Gastroesophageal sphincter (tissue), 3 donors: ENCODE measurements around the gene CFAP97.

ENCODE experiments used
- EP300 ChIP-seq: sonication (generic); formaldehyde crosslinking; IDR thresholded peaks from one replicate; pipeline ENCODE4 v1.6.1; 2017; ENCODE audit warnings: antibody characterized with exemption, mild to moderate bottlenecking
- POLR2A ChIP-seq, 2 donors: fragments of 450-650 bp; IDR thresholded peaks; one replicate each; pipeline ENCODE4 v1.6.1; 2017; ENCODE audit warnings: antibody characterized with exemption in 2 of 2, mild to moderate bottlenecking in 2 of 2, moderate library complexity in 1 of 2
- POLR2AphosphoS5 ChIP-seq: sonication (generic); formaldehyde crosslinking; IDR thresholded peaks from one replicate; pipeline ENCODE4 v1.6.1; 2017; ENCODE audit warnings: antibody characterized with exemption
- TF ChIP-seq, protein P1 (sequence below), 4 experiments: fragments of 200-600 bp in 2 of 4; fragments of 450-650 bp in 2 of 4; sonication (generic) in 1 of 4; IDR thresholded peaks; one replicate each; pipeline ENCODE4 v1.5.1; 2017 to 2019; ENCODE audit warnings: antibody characterized with exemption in 4 of 4, mild to moderate bottlenecking in 2 of 4, moderate library complexity in 2 of 4

DNA sequence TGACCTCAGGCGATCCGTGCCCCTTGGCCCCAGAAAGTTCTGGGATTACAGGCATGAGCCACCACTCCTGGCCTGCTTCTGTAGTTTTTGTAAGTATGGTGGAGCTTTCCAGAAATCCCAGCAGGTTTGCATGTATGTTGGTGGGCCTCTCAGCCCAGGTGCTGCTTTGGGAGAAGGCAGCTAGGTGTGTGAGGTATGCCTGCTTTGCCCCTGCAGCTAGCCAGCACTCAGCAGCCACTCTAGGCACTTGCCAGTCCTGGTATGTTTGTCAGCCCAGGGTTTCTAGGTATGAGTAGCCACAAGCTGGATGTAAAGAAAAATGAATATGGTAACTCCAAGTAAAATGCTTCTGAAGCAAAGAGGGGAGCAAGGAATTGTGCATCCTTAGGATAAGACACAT lies 14.5 kb upstream of the CFAP97 start:
- TF ChIP-seq POLR2A (IDR thresholded peaks at IDR 0.05) (no peak), POLR2AphosphoS5 (no peak), EP300 (no peak)
- TF ChIP-seq, protein P1, sequence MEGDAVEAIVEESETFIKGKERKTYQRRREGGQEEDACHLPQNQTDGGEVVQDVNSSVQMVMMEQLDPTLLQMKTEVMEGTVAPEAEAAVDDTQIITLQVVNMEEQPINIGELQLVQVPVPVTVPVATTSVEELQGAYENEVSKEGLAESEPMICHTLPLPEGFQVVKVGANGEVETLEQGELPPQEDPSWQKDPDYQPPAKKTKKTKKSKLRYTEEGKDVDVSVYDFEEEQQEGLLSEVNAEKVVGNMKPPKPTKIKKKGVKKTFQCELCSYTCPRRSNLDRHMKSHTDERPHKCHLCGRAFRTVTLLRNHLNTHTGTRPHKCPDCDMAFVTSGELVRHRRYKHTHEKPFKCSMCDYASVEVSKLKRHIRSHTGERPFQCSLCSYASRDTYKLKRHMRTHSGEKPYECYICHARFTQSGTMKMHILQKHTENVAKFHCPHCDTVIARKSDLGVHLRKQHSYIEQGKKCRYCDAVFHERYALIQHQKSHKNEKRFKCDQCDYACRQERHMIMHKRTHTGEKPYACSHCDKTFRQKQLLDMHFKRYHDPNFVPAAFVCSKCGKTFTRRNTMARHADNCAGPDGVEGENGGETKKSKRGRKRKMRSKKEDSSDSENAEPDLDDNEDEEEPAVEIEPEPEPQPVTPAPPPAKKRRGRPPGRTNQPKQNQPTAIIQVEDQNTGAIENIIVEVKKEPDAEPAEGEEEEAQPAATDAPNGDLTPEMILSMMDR (IDR thresholded peaks at IDR 0.05) = no peak
